ENCODE measurements around the gene TAPBPL.

TAPBPL gene

DNA sequence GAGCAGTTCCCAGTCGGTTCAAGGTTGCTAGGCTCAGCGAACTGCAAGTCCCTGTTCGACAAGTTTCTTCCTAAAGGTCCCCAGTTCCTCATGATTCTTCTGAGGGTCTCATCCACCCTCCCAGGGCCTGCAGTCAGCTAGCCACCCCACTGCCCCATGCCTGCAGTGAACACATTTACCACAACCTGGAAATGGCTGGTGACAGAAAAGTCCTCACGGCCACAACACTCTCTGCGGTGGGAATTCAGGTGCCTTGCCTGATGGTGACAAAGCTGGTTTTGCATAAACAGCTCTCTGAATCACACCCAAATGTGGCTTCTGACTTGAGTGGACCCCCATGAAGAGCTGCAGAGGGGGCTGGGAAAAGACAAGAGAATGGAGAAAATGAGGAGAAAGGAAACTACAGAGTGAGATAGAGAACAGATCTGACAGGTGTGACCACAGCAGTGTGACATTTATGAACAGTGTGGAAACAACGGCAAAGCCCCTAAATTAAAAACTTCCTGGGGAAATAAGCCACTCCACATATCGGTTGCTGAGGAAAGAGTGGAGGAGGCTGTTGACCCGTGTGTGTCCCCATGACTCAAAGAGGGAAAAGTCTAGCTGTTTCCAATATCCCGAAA, 8.4 kb upstream of the TAPBPL start:
- H3K79me2 ChIP-seq (ENCODE audit: insufficient read depth, low read length), result no peaks in the 10 kb centered on the region
- H3K4me2 ChIP-seq (ENCODE audit: low read depth, low read length, poor library complexity, severe bottlenecking), result peak overlapping the region; percentile 40
- H2AFZ ChIP-seq (ENCODE audit: low read length), result 0 out of 2 replicates have a peak overlapping the region, but pooled peaks have one; percentile 54
- H3K4me3 ChIP-seq (ENCODE audit: low read length, poor library complexity, severe bottlenecking), result no peak overlapping the region
- no peaks in the 10 kb centered on the region for H3F3A ChIP-seq (ENCODE audit: low read depth)
- peak overlapping the region; percentile 32 for H3K9ac ChIP-seq (ENCODE audit: low read depth, low read length, poor library complexity, severe bottlenecking)
- H3K4me1 ChIP-seq (ENCODE audit: insufficient read depth, low read length, poor library complexity, severe bottlenecking), result peaks cover 20% of the 10 kb centered on the region
- no peaks in the 10 kb centered on the region for H3K36me3 ChIP-seq (ENCODE audit: insufficient read depth, low read length)
- no peaks in the 10 kb centered on the region for H3K9me2 ChIP-seq (replicated peaks; ENCODE audit: low read depth, low read length)
- TF ChIP-seq CTCF (conservative IDR thresholded peaks at IDR 0.05; ENCODE audit: low read length), result no peak
- no peaks in the 10 kb centered on the region for H3K27me3 ChIP-seq (ENCODE audit: insufficient read depth, low read length, poor library complexity, severe bottlenecking)
- H3K9me3 ChIP-seq (ENCODE audit: insufficient read depth, low read depth, low read length), result no peaks in the 10 kb centered on the region
- no peaks in the 10 kb centered on the region for H4K20me1 ChIP-seq (ENCODE audit: insufficient read depth, low read length, poor library complexity, severe bottlenecking)

DNA sequence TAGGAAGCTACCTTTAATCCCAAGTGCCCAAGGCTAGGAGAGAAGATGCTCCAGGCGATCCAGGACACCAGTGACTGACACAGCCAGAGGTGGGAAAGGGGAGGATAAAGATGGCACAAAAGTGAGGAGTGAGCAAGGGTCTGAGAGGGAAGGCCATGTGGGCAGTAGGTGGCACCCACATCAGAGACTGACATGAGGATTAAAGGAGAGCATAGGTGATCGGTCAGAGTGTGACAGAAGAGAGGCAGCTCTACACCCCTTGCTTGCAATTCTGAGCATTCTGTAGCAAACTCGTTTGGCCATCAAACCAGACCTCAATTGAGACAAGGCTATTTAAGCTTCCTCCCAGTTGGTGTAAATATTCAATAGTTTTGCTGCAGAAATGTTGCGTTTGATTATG, 7.8 kb upstream of the TAPBPL start:
- Histone ChIP-seq H3K9me3 (ENCODE audit: insufficient read depth, low read depth, low read length) (no peaks in the 10 kb centered on the region), H3K9ac (ENCODE audit: low read depth, low read length, poor library complexity, severe bottlenecking) (peak overlapping the region; percentile 32), H3K9me2 (replicated peaks; ENCODE audit: low read depth, low read length) (no peaks in the 10 kb centered on the region), H2AFZ (ENCODE audit: low read length) (no peak overlapping the region), H3K4me1 (ENCODE audit: insufficient read depth, low read length, poor library complexity, severe bottlenecking) (peaks cover 20% of the 10 kb centered on the region), H3K4me3 (ENCODE audit: low read length, poor library complexity, severe bottlenecking) (no peak overlapping the region), H3K27me3 (ENCODE audit: insufficient read depth, low read length, poor library complexity, severe bottlenecking) (no peaks in the 10 kb centered on the region), H3K79me2 (ENCODE audit: insufficient read depth, low read length) (no peaks in the 10 kb centered on the region), H3F3A (ENCODE audit: low read depth) (no peaks in the 10 kb centered on the region), H3K36me3 (ENCODE audit: insufficient read depth, low read length) (no peaks in the 10 kb centered on the region), H4K20me1 (ENCODE audit: insufficient read depth, low read length, poor library complexity, severe bottlenecking) (no peaks in the 10 kb centered on the region), H3K4me2 (ENCODE audit: low read depth, low read length, poor library complexity, severe bottlenecking) (peak overlapping the region; percentile 40)
- TF ChIP-seq CTCF (conservative IDR thresholded peaks at IDR 0.05; ENCODE audit: low read length) (no peak), EZH2phosphoT487 (IDR thresholded peaks at IDR 0.05; ENCODE audit: borderline replicate concordance) (no peak)

- TF ChIP-seq EZH2phosphoT487 (IDR thresholded peaks at IDR 0.05; ENCODE audit: borderline replicate concordance) (no peak), CTCF (conservative IDR thresholded peaks at IDR 0.05; ENCODE audit: low read length) (no peak)
- Histone ChIP-seq H3K9me2 (replicated peaks; ENCODE audit: low read depth, low read length) (no peaks in the 10 kb centered on the region), H3F3A (ENCODE audit: low read depth) (no peaks in the 10 kb centered on the region), H4K20me1 (ENCODE audit: insufficient read depth, low read length, poor library complexity, severe bottlenecking) (no peaks in the 10 kb centered on the region), H3K27me3 (ENCODE audit: insufficient read depth, low read length, poor library complexity, severe bottlenecking) (no peaks in the 10 kb centered on the region), H3K79me2 (ENCODE audit: insufficient read depth, low read length) (peaks cover 2% of the 10 kb centered on the region; the same call in 1 of the 2 replicates), H3K9me3 (ENCODE audit: insufficient read depth, low read depth, low read length) (no peaks in the 10 kb centered on the region), H2AFZ (ENCODE audit: low read length) (0 out of 2 replicates have a peak within 1 kb of the TSS, but pooled peaks have one; percentile 54), H3K4me1 (ENCODE audit: insufficient read depth, low read length, poor library complexity, severe bottlenecking) (peaks cover 22% of the 10 kb centered on the region), H3K9ac (ENCODE audit: low read depth, low read length, poor library complexity, severe bottlenecking) (peak within 1 kb of the TSS; percentile 32), H3K4me2 (ENCODE audit: low read depth, low read length, poor library complexity, severe bottlenecking) (peak within 1 kb of the TSS; percentile 40), H3K36me3 (ENCODE audit: insufficient read depth, low read length) (no peaks in the 10 kb centered on the region), H3K4me3 (ENCODE audit: low read length, poor library complexity, severe bottlenecking) (no peak within 1 kb of the TSS)
Observed at GRCh38 chr12:6444704-6445688, 6.8 kb upstream of the TAPBPL start, which contains the start of gene CD27. CD27 (plus strand) TSS chr12:6444955; CDS start chr12:6445096, 141 bp downstream.
